Measurements from ENCODE around the gene TEX26. TPM values are rescaled to one million over a fixed set of nuclear protein-coding genes. Genes with fewer than 3 reads are reported as not detected.

The TEX26 gene
- total and polyA plus RNA-seq, 9 of the 15 experiments (the other 6 are each of a cell fraction or from before 2014, with no cell fraction given) = not detected

DNA sequence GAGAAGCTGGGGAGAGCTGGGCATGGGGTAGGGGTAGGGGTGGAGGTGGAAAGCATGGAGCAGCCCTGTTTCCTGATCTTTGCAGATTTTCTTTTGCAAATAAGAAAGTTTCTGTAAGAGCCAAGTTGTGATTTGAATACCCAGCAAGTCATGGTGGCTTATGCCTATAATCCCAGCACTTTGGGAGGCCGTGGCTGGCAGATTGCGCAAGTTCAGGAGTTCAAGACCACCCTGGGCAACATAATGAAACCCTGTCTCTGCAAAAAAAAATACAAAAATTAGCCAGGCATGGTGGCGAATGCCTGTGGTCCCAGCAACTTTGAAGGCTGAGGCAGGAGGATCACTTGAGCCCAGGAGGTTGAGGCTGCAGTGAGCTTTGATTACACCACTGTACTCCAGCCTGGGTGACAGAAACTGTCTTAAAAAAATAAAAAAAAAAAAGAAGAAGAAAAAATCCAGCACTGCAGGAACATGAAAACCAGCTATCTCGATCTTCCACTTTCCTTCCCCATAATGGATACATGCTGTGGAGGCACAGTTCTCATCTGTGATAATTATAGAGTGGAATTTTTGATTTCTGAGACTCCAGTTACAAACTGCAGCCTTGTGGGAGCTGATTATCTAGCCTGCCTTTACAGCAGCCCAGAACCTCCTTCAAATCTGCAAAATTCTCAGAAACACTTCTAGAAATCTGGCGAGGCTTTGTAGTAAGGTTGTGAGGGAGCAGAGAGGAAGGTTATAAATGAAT is 12.1 kb upstream of the TEX26 start (continued):
- TF ChIP-seq MCM3 (IDR thresholded peaks at IDR 0.05) (no peak), MBD2 (IDR thresholded peaks at IDR 0.05; ENCODE audit: borderline replicate concordance, low read depth) (no peak), HNRNPL (IDR thresholded peaks at IDR 0.05; ENCODE audit: low read depth, low read length) (no peak), GTF2E2 (tag; IDR thresholded peaks at IDR 0.05) (no peak), SRSF9 (IDR thresholded peaks at IDR 0.05; ENCODE audit: borderline replicate concordance, low read depth, low read length) (no peak), ILK (tag; IDR thresholded peaks at IDR 0.05; ENCODE audit: borderline replicate concordance, low read depth) (no peak), CBX3 (IDR thresholded peaks at IDR 0.05; ENCODE audit: borderline replicate concordance in 1 of 2, low read length in 2 of 2) (no peak)
- TF ChIP-seq, protein P1, sequence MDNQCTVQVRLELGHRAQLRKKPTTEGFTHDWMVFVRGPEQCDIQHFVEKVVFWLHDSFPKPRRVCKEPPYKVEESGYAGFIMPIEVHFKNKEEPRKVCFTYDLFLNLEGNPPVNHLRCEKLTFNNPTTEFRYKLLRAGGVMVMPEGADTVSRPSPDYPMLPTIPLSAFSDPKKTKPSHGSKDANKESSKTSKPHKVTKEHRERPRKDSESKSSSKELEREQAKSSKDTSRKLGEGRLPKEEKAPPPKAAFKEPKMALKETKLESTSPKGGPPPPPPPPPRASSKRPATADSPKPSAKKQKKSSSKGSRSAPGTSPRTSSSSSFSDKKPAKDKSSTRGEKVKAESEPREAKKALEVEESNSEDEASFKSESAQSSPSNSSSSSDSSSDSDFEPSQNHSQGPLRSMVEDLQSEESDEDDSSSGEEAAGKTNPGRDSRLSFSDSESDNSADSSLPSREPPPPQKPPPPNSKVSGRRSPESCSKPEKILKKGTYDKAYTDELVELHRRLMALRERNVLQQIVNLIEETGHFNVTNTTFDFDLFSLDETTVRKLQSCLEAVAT (IDR thresholded peaks at IDR 0.05) = no peak
- TF ChIP-seq, protein P2, sequence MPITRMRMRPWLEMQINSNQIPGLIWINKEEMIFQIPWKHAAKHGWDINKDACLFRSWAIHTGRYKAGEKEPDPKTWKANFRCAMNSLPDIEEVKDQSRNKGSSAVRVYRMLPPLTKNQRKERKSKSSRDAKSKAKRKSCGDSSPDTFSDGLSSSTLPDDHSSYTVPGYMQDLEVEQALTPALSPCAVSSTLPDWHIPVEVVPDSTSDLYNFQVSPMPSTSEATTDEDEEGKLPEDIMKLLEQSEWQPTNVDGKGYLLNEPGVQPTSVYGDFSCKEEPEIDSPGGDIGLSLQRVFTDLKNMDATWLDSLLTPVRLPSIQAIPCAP (CRISPR knock-in tag; IDR thresholded peaks at IDR 0.05; ENCODE audit: borderline replicate concordance) = no peak

Data from K562 (cell line).